Calu3 (cell line): ENCODE results near the gene NHLRC4. TPM values are rescaled to one million over a fixed set of nuclear protein-coding genes. Genes with fewer than 3 reads are reported as not detected.
"Not testable (repeated sequence)": the region's sequence is repeated elsewhere in the genome, so short reads cannot be mapped to it uniquely, and the experiment has no call there.

Source experiments
- BruUV-seq: library from RNA; stranded (reverse); fragments of 400-500 nt; replicated peaks from 2 replicates; lab custom pipeline; 2021; lab: Mats Ljungman, UMichigan
- CTCF ChIA-PET: fragments of 300-600 bp; sonication (Branson Sonifier 250); formaldehyde crosslinking; loops from one replicate; lab custom pipeline; 2022; ENCODE audit warnings: antibody characterized with exemption; lab: Charles Lee
- DNase-seq: peaks from one replicate; pipeline ENCODE4 v3.0.0; 2022
- H3K27ac Mint-ChIP-seq: one replicate; pipeline ENCODE4 v1.8.0; 2022; ENCODE audit warnings: mixed read lengths; ENCODE audit not compliant: unreplicated experiment
- H3K27me3 Mint-ChIP-seq: one replicate; pipeline ENCODE4 v1.8.0; 2022; ENCODE audit warnings: mixed read lengths; ENCODE audit not compliant: unreplicated experiment
- H3K36me3 Mint-ChIP-seq: one replicate; pipeline ENCODE4 v1.8.0; 2022; ENCODE audit warnings: mild to moderate bottlenecking, moderate library complexity, mixed read lengths; ENCODE audit not compliant: insufficient read depth, unreplicated experiment
- H3K4me1 Mint-ChIP-seq: one replicate; pipeline ENCODE4 v1.8.0; 2022; ENCODE audit warnings: mild to moderate bottlenecking, low read depth, mixed read lengths; ENCODE audit not compliant: unreplicated experiment
- H3K4me3 Mint-ChIP-seq: one replicate; pipeline ENCODE4 v1.8.0; 2022; ENCODE audit warnings: mild to moderate bottlenecking, low read depth, moderate library complexity, mixed read lengths; ENCODE audit not compliant: unreplicated experiment
- H3K9me3 Mint-ChIP-seq: one replicate; pipeline ENCODE4 v1.8.0; 2022; ENCODE audit warnings: low read depth, mixed read lengths; ENCODE audit not compliant: unreplicated experiment
- CTCF ChIP-seq: fragments of 200-600 bp; IDR thresholded peaks from one replicate; pipeline ENCODE4 v1.8.0; 2022; ENCODE audit warnings: antibody characterized with exemption; ENCODE audit not compliant: unreplicated experiment
- intact Hi-C: fragments of 100-400 bp; cut with micrococcal nuclease; formaldehyde crosslinking; loops from one replicate; pipeline ENCODE4 v1.10.0; 2022; ENCODE audit not compliant: unreplicated experiment
- total RNA-seq: library from RNA; stranded (reverse); gene quantifications from 2 replicates; pipeline ENCODE4 v1.2.3, GENCODE V29; 2022

The NHLRC4 gene
- total RNA-seq, 1 experiment from 2014 or later, result not detected

- BruUV-seq, result no TSS peak
- Mint-ChIP-seq H3K4me1 (peaks cover 50% of the 10 kb centered on the region), H3K27ac (no peak overlapping the region), H3K9me3 (no peaks in the 10 kb centered on the region), H3K4me3 (no peak overlapping the region), H3K27me3 (no peaks in the 10 kb centered on the region), H3K36me3 (peaks cover 65% of the 10 kb centered on the region)
- intact Hi-C loops, result no loop called here
- TF ChIP-seq CTCF, result no peak
- CTCF ChIA-PET, result no interaction called here
- DNase-seq, result no peak
These were observed 29.3 kb downstream of the NHLRC4 start for GRCh38 chr16:595942-596735.

GRCh38 chr16:596736-597060 is 29.9 kb downstream of the NHLRC4 start:
- Mint-ChIP-seq H3K4me1 (peaks cover 44% of the 10 kb centered on the region), H3K27ac (no peak overlapping the region), H3K27me3 (no peaks in the 10 kb centered on the region), H3K36me3 (peaks cover 59% of the 10 kb centered on the region), H3K9me3 (no peaks in the 10 kb centered on the region), H3K4me3 (no peak overlapping the region)
- intact Hi-C loops, result no loop called here
- CTCF ChIA-PET, result no interaction called here
- TF ChIP-seq CTCF, result no peak
- no TSS peak for BruUV-seq
- no peak for DNase-seq

- H3K27me3 Mint-ChIP-seq, DNase-seq, H3K4me3 Mint-ChIP-seq, H3K27ac Mint-ChIP-seq, H3K9me3 Mint-ChIP-seq, intact Hi-C loops, BruUV-seq: not testable (repeated sequence)
- CTCF ChIA-PET, result interaction anchor here (0.6 kb wide), 1 partner anchor 11 kb away, joined by 4 read pairs; no protein-coding TSS in a partner anchor
- H3K4me1 Mint-ChIP-seq, result peaks cover 35% of the 10 kb centered on the region
- H3K36me3 Mint-ChIP-seq, result peaks cover 50% of the 10 kb centered on the region
These were observed 30.9 kb downstream of the NHLRC4 start for GRCh38 chr16:597655-598054.

GRCh38 chr16:598823-599739 is 32.3 kb downstream of the NHLRC4 start:
- H3K27me3 Mint-ChIP-seq, result no peaks in the 10 kb centered on the region
- TF ChIP-seq CTCF, result no peak
- H3K4me3 Mint-ChIP-seq, result no peak overlapping the region
- peaks cover 38% of the 10 kb centered on the region for H3K36me3 Mint-ChIP-seq
- no peaks in the 10 kb centered on the region for H3K9me3 Mint-ChIP-seq
- peaks cover 20% of the 10 kb centered on the region for H3K4me1 Mint-ChIP-seq
- DNase-seq, result no peak
- H3K27ac Mint-ChIP-seq, result no peak overlapping the region
- intact Hi-C loops, result no loop called here
- BruUV-seq, result no TSS peak
- CTCF ChIA-PET, result no interaction called here
